HEK293 (cell line): Measurements from ENCODE around the gene BRF1.

Experiments
- GLIS2 ChIP-seq: fragments of 450-650 bp; formaldehyde crosslinking; IDR thresholded peaks from 2 replicates; pipeline ENCODE4 v1.5.1; 2016; ENCODE audit warnings: missing biosample characterization, missing genetic modification characterization
- IKZF3 ChIP-seq: fragments of 450-650 bp; IDR thresholded peaks from 2 replicates; pipeline ENCODE4 v1.5.0; 2018; ENCODE audit warnings: missing biosample characterization, mild to moderate bottlenecking, missing genetic modification characterization, moderate library complexity
- KLF8 ChIP-seq: fragments of 450-650 bp; formaldehyde crosslinking; IDR thresholded peaks from 2 replicates; pipeline ENCODE4 v1.5.1; 2016; ENCODE audit warnings: missing biosample characterization, missing genetic modification characterization
- KLF9 ChIP-seq: fragments of 450-650 bp; formaldehyde crosslinking; IDR thresholded peaks from 2 replicates; pipeline ENCODE4 v1.5.1; 2016; ENCODE audit warnings: missing biosample characterization, missing genetic modification characterization, low read depth
- MEIS1 ChIP-seq: sonication (generic); formaldehyde crosslinking; IDR thresholded peaks from 2 replicates; pipeline ENCODE4 v1.8.1; 2022; ENCODE audit warnings: missing genetic modification reagents, mild to moderate bottlenecking, borderline replicate concordance
- WT1 ChIP-seq: fragments of 450-650 bp; formaldehyde crosslinking; IDR thresholded peaks from 2 replicates; pipeline ENCODE4 v1.5.1; 2016; ENCODE audit warnings: missing biosample characterization, missing genetic modification characterization
- YY2 ChIP-seq: fragments of 450-650 bp; formaldehyde crosslinking; IDR thresholded peaks from 2 replicates; pipeline ENCODE4 v1.5.1; 2016; ENCODE audit warnings: missing biosample characterization, missing genetic modification characterization
- ZBTB1 ChIP-seq: fragments of 450-650 bp; formaldehyde crosslinking; IDR thresholded peaks from 2 replicates; pipeline ENCODE4 v1.5.1; 2016; ENCODE audit warnings: missing biosample characterization, missing genetic modification characterization
- ZBTB26 ChIP-seq: fragments of 450-650 bp; formaldehyde crosslinking; optimal IDR thresholded peaks from 2 replicates; pipeline ENCODE3; 2016; ENCODE audit warnings: missing biosample characterization, mild to moderate bottlenecking, missing genetic modification characterization
- ZBTB6 ChIP-seq: fragments of 450-650 bp; formaldehyde crosslinking; IDR thresholded peaks from 2 replicates; pipeline ENCODE4 v1.5.1; 2017; ENCODE audit warnings: missing biosample characterization, missing genetic modification characterization
- ZNF112 ChIP-seq: fragments of 450-650 bp; formaldehyde crosslinking; IDR thresholded peaks from 2 replicates; pipeline ENCODE4 v1.5.0; 2017; ENCODE audit warnings: missing biosample characterization, missing genetic modification characterization
- ZNF138 ChIP-seq: fragments of 450-650 bp; formaldehyde crosslinking; IDR thresholded peaks from 2 replicates; pipeline ENCODE4 v1.5.1; 2016; ENCODE audit warnings: missing biosample characterization, missing genetic modification characterization, borderline replicate concordance
- ZNF18 ChIP-seq: fragments of 450-650 bp; formaldehyde crosslinking; IDR thresholded peaks from 2 replicates; pipeline ENCODE4 v1.5.1; 2016; ENCODE audit warnings: missing biosample characterization, missing genetic modification characterization
- ZNF214 ChIP-seq: fragments of 450-650 bp; formaldehyde crosslinking; IDR thresholded peaks from 2 replicates; pipeline ENCODE4 v1.5.1; 2017; ENCODE audit warnings: missing biosample characterization, mild to moderate bottlenecking, missing genetic modification characterization, borderline replicate concordance
- ZNF248 ChIP-seq: fragments of 450-650 bp; formaldehyde crosslinking; IDR thresholded peaks from 2 replicates; pipeline ENCODE4 v1.5.1; 2017; ENCODE audit warnings: missing biosample characterization, missing genetic modification characterization
- ZNF311 ChIP-seq: fragments of 450-650 bp; formaldehyde crosslinking; IDR thresholded peaks from 2 replicates; pipeline ENCODE4 v1.5.1; 2017; ENCODE audit warnings: missing biosample characterization, missing genetic modification characterization, borderline replicate concordance
- ZNF335 ChIP-seq: fragments of 450-650 bp; formaldehyde crosslinking; conservative IDR thresholded peaks from 2 replicates; pipeline ENCODE4 v1.5.1; 2016; ENCODE audit warnings: missing biosample characterization, missing genetic modification characterization
- ZNF423 ChIP-seq: fragments of 450-650 bp; formaldehyde crosslinking; IDR thresholded peaks from 2 replicates; pipeline ENCODE4 v1.5.1; 2016; ENCODE audit warnings: missing biosample characterization, missing genetic modification characterization
- ZNF473 ChIP-seq: fragments of 450-650 bp; formaldehyde crosslinking; IDR thresholded peaks from 2 replicates; pipeline ENCODE4 v1.5.1; 2017; ENCODE audit warnings: missing biosample characterization, missing genetic modification characterization
- ZNF560 ChIP-seq: fragments of 450-650 bp; formaldehyde crosslinking; IDR thresholded peaks from 2 replicates; pipeline ENCODE4 v1.5.1; 2017; ENCODE audit warnings: missing biosample characterization, missing genetic modification characterization, borderline replicate concordance
- ZNF600 ChIP-seq: fragments of 450-650 bp; formaldehyde crosslinking; IDR thresholded peaks from 2 replicates; pipeline ENCODE4 v1.5.1; 2016; ENCODE audit warnings: missing biosample characterization, missing genetic modification characterization
- ZNF624 ChIP-seq: fragments of 450-650 bp; formaldehyde crosslinking; IDR thresholded peaks from 2 replicates; pipeline ENCODE4 v1.5.1; 2017; ENCODE audit warnings: missing biosample characterization, missing genetic modification characterization
- ZNF747 ChIP-seq: fragments of 450-650 bp; formaldehyde crosslinking; IDR thresholded peaks from 2 replicates; pipeline ENCODE4 v1.5.1; 2016; ENCODE audit warnings: missing biosample characterization, missing genetic modification characterization
- ZNF830 ChIP-seq: fragments of 450-650 bp; IDR thresholded peaks from 2 replicates; pipeline ENCODE4 v1.5.0; 2018; ENCODE audit warnings: missing biosample characterization, missing genetic modification characterization, low read depth, mild to moderate bottlenecking, moderate library complexity
- ZSCAN16 ChIP-seq: fragments of 450-650 bp; formaldehyde crosslinking; IDR thresholded peaks from 2 replicates; pipeline ENCODE4 v1.5.1; 2016; ENCODE audit warnings: missing biosample characterization, missing genetic modification characterization
- TF ChIP-seq, protein P1 (sequence below): fragments of 450-650 bp; formaldehyde crosslinking; IDR thresholded peaks from 2 replicates; pipeline ENCODE4 v1.5.1; 2016; ENCODE audit warnings: missing biosample characterization, missing genetic modification characterization
- TF ChIP-seq, protein P2 (sequence below): fragments of 450-650 bp; formaldehyde crosslinking; IDR thresholded peaks from 2 replicates; pipeline ENCODE4 v1.5.1; 2016; ENCODE audit warnings: missing biosample characterization, missing genetic modification characterization, borderline replicate concordance
- TF ChIP-seq, protein P3 (sequence below): fragments of 450-650 bp; formaldehyde crosslinking; IDR thresholded peaks from 2 replicates; pipeline ENCODE4 v1.5.1; 2016; ENCODE audit warnings: missing biosample characterization, missing genetic modification characterization, borderline replicate concordance

BRF1 gene

GRCh38 chr14:105301103-105301914 lies 508 bp upstream of the BRF1 start (continued):
- TF ChIP-seq, protein P1, sequence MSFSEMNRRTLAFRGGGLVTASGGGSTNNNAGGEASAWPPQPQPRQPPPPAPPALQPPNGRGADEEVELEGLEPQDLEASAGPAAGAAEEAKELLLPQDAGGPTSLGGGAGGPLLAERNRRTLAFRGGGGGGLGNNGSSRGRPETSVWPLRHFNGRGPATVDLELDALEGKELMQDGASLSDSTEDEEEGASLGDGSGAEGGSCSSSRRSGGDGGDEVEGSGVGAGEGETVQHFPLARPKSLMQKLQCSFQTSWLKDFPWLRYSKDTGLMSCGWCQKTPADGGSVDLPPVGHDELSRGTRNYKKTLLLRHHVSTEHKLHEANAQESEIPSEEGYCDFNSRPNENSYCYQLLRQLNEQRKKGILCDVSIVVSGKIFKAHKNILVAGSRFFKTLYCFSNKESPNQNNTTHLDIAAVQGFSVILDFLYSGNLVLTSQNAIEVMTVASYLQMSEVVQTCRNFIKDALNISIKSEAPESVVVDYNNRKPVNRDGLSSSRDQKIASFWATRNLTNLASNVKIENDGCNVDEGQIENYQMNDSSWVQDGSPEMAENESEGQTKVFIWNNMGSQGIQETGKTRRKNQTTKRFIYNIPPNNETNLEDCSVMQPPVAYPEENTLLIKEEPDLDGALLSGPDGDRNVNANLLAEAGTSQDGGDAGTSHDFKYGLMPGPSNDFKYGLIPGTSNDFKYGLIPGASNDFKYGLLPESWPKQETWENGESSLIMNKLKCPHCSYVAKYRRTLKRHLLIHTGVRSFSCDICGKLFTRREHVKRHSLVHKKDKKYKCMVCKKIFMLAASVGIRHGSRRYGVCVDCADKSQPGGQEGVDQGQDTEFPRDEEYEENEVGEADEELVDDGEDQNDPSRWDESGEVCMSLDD, result peak; percentile 82
- no peak for TF ChIP-seq MEIS1
- TF ChIP-seq ZNF18 (tag by site-specific recombination), result no peak
- TF ChIP-seq ZNF423 (tag by site-specific recombination), result peak; percentile 95
- TF ChIP-seq WT1 (tag by site-specific recombination), result no peak; the same call in 1 of the 2 replicates
- TF ChIP-seq ZNF112 (tag by site-specific recombination), result no peak
- TF ChIP-seq ZNF335 (tag by site-specific recombination), result peak; percentile 98
- TF ChIP-seq, protein P2, sequence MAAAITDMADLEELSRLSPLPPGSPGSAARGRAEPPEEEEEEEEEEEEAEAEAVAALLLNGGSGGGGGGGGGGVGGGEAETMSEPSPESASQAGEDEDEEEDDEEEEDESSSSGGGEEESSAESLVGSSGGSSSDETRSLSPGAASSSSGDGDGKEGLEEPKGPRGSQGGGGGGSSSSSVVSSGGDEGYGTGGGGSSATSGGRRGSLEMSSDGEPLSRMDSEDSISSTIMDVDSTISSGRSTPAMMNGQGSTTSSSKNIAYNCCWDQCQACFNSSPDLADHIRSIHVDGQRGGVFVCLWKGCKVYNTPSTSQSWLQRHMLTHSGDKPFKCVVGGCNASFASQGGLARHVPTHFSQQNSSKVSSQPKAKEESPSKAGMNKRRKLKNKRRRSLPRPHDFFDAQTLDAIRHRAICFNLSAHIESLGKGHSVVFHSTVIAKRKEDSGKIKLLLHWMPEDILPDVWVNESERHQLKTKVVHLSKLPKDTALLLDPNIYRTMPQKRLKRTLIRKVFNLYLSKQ (tag by site-specific recombination), result no peak
- peak; percentile 94 for TF ChIP-seq KLF8
- no peak for TF ChIP-seq ZNF830 (tag by site-specific recombination)
- no peak for TF ChIP-seq ZNF138
- no peak for TF ChIP-seq ZNF311
- TF ChIP-seq, protein P3, sequence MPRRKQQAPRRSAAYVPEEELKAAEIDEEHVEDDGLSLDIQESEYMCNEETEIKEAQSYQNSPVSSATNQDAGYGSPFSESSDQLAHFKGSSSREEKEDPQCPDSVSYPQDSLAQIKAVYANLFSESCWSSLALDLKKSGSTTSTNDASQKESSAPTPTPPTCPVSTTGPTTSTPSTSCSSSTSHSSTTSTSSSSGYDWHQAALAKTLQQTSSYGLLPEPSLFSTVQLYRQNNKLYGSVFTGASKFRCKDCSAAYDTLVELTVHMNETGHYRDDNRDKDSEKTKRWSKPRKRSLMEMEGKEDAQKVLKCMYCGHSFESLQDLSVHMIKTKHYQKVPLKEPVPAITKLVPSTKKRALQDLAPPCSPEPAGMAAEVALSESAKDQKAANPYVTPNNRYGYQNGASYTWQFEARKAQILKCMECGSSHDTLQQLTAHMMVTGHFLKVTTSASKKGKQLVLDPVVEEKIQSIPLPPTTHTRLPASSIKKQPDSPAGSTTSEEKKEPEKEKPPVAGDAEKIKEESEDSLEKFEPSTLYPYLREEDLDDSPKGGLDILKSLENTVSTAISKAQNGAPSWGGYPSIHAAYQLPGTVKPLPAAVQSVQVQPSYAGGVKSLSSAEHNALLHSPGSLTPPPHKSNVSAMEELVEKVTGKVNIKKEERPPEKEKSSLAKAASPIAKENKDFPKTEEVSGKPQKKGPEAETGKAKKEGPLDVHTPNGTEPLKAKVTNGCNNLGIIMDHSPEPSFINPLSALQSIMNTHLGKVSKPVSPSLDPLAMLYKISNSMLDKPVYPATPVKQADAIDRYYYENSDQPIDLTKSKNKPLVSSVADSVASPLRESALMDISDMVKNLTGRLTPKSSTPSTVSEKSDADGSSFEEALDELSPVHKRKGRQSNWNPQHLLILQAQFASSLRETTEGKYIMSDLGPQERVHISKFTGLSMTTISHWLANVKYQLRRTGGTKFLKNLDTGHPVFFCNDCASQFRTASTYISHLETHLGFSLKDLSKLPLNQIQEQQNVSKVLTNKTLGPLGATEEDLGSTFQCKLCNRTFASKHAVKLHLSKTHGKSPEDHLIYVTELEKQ (tag by site-specific recombination), result no peak
- no peak for TF ChIP-seq ZNF560 (tag by site-specific recombination)
- TF ChIP-seq ZSCAN16 (tag by site-specific recombination), result no peak
- TF ChIP-seq ZNF214 (tag by site-specific recombination), result no peak
- TF ChIP-seq ZBTB6 (tag by site-specific recombination), result peak; percentile 96
- TF ChIP-seq IKZF3 (tag by site-specific recombination), result no peak
- peak; percentile 56; the same call in 1 of the 2 replicates for TF ChIP-seq ZBTB1
- peak; percentile 95 for TF ChIP-seq KLF9
- peak; percentile 92 for TF ChIP-seq ZNF600 (tag by site-specific recombination)
- peak; percentile 100 for TF ChIP-seq GLIS2
- peak; percentile 22 for TF ChIP-seq ZBTB26
- no peak for TF ChIP-seq ZNF624 (tag by site-specific recombination)
- TF ChIP-seq ZNF473 (tag by site-specific recombination), result no peak
- no peak for TF ChIP-seq ZNF248 (tag by site-specific recombination)
- peak; percentile 26; the same call in 1 of the 2 replicates for TF ChIP-seq YY2 (tag by site-specific recombination)
- no peak for TF ChIP-seq ZNF747 (tag by site-specific recombination)
